CD4-positive, alpha-beta memory T cell (primary cell): ENCODE data around the gene EGF. TPM values are rescaled to one million over a fixed set of nuclear protein-coding genes. Genes with fewer than 3 reads are reported as not detected.
A peak's percentile ranks its signal among the peaks of the same experiment; 100 is the strongest.

Source experiments
- CTCF ChIA-PET: fragments of 350-600 bp; sonication (Branson Sonifier 250); formaldehyde crosslinking; loops from one replicate; lab custom pipeline; 2021; ENCODE audit warnings: inconsistent platforms; ENCODE audit not compliant: partially characterized antibody; lab: Charles Lee
- POLR2A ChIA-PET: fragments of 350-600 bp; sonication (Branson Sonifier 250); formaldehyde crosslinking; loops from one replicate; lab custom pipeline; 2021; ENCODE audit not compliant: partially characterized antibody; lab: Charles Lee
- DNase-seq, 5 donors: peaks; one replicate each; pipeline versions ENCODE4 v3.0.0 to v3.0.0-alpha.2; 2020 to 2022; ENCODE audit warnings: mixed read lengths in 1 of 5
- H3K27ac ChIP-seq: one replicate; pipeline ENCODE4 v1.7.0; 2013; ENCODE audit warnings: low read depth, low read length
- H3K27me3 ChIP-seq: 2 replicates; pipeline ENCODE4 v1.7.0; 2013; ENCODE audit warnings: mild to moderate bottlenecking, low read length, moderate library complexity; ENCODE audit not compliant: insufficient read depth
- H3K36me3 ChIP-seq: 2 replicates; pipeline ENCODE4 v1.7.0; 2013; ENCODE audit warnings: mild to moderate bottlenecking, low read length, moderate library complexity; ENCODE audit not compliant: insufficient read depth
- H3K4me1 ChIP-seq: 2 replicates; pipeline ENCODE4 v1.7.0; 2013; ENCODE audit warnings: mild to moderate bottlenecking, low read length, moderate library complexity; ENCODE audit not compliant: insufficient read depth
- H3K4me3 ChIP-seq, 2 donors: one replicate each; pipeline ENCODE4 v1.7.0; 2013; ENCODE audit warnings: low read length in 2 of 2, mild to moderate bottlenecking in 1 of 2
- H3K9me3 ChIP-seq, 2 donors: one replicate each; pipeline ENCODE4 v1.7.0; 2013; ENCODE audit warnings: low read length in 2 of 2, control low read depth in 1 of 2; ENCODE audit not compliant: control insufficient read depth in 1 of 2
- H3K27ac Mint-ChIP-seq, 7 donors: one replicate each; pipeline ENCODE4 v1.8.0; 2020 to 2021; ENCODE audit warnings: mixed read lengths in 7 of 7, mild to moderate bottlenecking in 6 of 7, inconsistent platforms in 3 of 7, moderate library complexity in 3 of 7
- H3K27me3 Mint-ChIP-seq, 2 donors: one replicate each; pipeline ENCODE4 v1.8.0; 2020 to 2021; ENCODE audit warnings: mixed read lengths in 2 of 2
- H3K36me3 Mint-ChIP-seq, 2 donors: one replicate each; pipeline ENCODE4 v1.8.0; 2020 to 2021; ENCODE audit warnings: mixed read lengths in 2 of 2, inconsistent platforms in 1 of 2, mild to moderate bottlenecking in 1 of 2
- H3K4me1 Mint-ChIP-seq, 4 donors: one replicate each; pipeline ENCODE4 v1.8.0; 2020 to 2021; ENCODE audit warnings: mixed read lengths in 4 of 4, mild to moderate bottlenecking in 1 of 4
- H3K4me3 Mint-ChIP-seq, 8 donors: one replicate each; pipeline ENCODE4 v1.8.0; 2020 to 2021; ENCODE audit warnings: mixed read lengths in 8 of 8, mild to moderate bottlenecking in 7 of 8, moderate library complexity in 6 of 8, inconsistent platforms in 3 of 8
- H3K9me3 Mint-ChIP-seq, 8 donors: one replicate each; pipeline ENCODE4 v1.8.0; 2020 to 2021; ENCODE audit warnings: mixed read lengths in 8 of 8, mild to moderate bottlenecking in 5 of 8, inconsistent platforms in 3 of 8, moderate library complexity in 1 of 8
- intact Hi-C: fragments of 100-400 bp; cut with micrococcal nuclease; formaldehyde crosslinking; loops from one replicate; pipeline ENCODE4 v1.15.1; 2023
- polyA plus RNA-seq, 2 donors: library from polyadenylated mRNA; unstranded; fragments of 300-500 nt; fragmentation: Illumina TruSeq; gene quantifications; one replicate each; pipeline ENCODE4 v1.2.3, GENCODE V29; 2021
- total RNA-seq, 2 experiments: library from RNA; stranded (reverse); gene quantifications; one replicate each; pipeline ENCODE4 v1.2.3, GENCODE V29; 2021

Gene EGF
- total and polyA plus RNA-seq, 4 experiments from 2014 or later: not detected

GRCh38 chr4:110004556-110004955, 91.9 kb downstream of the EGF start:
- Mint-ChIP-seq H3K36me3 (no peaks in the 10 kb centered on the region), H3K4me1 (peaks cover 3 to 8% (median 5%) of the 10 kb centered on the region in 4 donors), H3K9me3 (no peaks in the 10 kb centered on the region), H3K27me3 (no peaks in the 10 kb centered on the region), H3K4me3 (no peak overlapping the region), H3K27ac (no peak overlapping the region)
- Histone ChIP-seq H3K4me3 (no peak overlapping the region), H3K27me3 (no peaks in the 10 kb centered on the region), H3K27ac (no peak overlapping the region), H3K4me1 (no peaks in the 10 kb centered on the region), H3K36me3 (no peaks in the 10 kb centered on the region), H3K9me3 (no peaks in the 10 kb centered on the region)
- ChIA-PET POLR2A (no interaction called here), CTCF (interaction anchor here (1.7 to 23.6 kb wide), 3 partner anchors 39 to 520 kb away, joined by 4 to 733 read pairs (median 13); no protein-coding TSS in a partner anchor)
- no peak for DNase-seq
- intact Hi-C loops: no loop called here

GRCh38 chr4:110005461-110006056, 92.9 kb downstream of the EGF start:
- intact Hi-C loops: loop anchor here (1.0 kb wide), 3 partner anchors 206 to 510 kb away; no protein-coding TSS in a partner anchor
- ChIA-PET CTCF (interaction anchor here (0.9 to 23.6 kb wide), 23 partner anchors 8 to 522 kb away, joined by 3 to 733 read pairs (median 3); no protein-coding TSS in a partner anchor), POLR2A (no interaction called here)
- Mint-ChIP-seq H3K9me3 (no peaks in the 10 kb centered on the region), H3K27me3 (no peaks in the 10 kb centered on the region), H3K4me3 (no peak overlapping the region), H3K4me1 (peaks cover 3 to 8% (median 5%) of the 10 kb centered on the region in 4 donors), H3K36me3 (no peaks in the 10 kb centered on the region), H3K27ac (no peak overlapping the region)
- no peaks in the 10 kb centered on the region for H3K36me3 ChIP-seq
- no peaks in the 10 kb centered on the region for H3K27me3 ChIP-seq
- H3K4me3 ChIP-seq: no peak overlapping the region
- peak in 4 of 5 donors; percentile 55 to 60 (median 57) for DNase-seq
- H3K4me1 ChIP-seq: no peaks in the 10 kb centered on the region
- H3K9me3 ChIP-seq: no peaks in the 10 kb centered on the region
- H3K27ac ChIP-seq: no peak overlapping the region

- no peak for DNase-seq
- peaks cover under 1 to 5% (median 2%) of the 10 kb centered on the region in 4 donors for H3K4me1 Mint-ChIP-seq
- Histone ChIP-seq H3K4me3 (no peak overlapping the region), H3K9me3 (no peaks in the 10 kb centered on the region), H3K4me1 (no peaks in the 10 kb centered on the region), H3K36me3 (no peaks in the 10 kb centered on the region), H3K27ac (no peak overlapping the region), H3K27me3 (no peaks in the 10 kb centered on the region)
- POLR2A ChIA-PET: no interaction called here
- H3K27ac Mint-ChIP-seq: no peak overlapping the region
- H3K4me3 Mint-ChIP-seq: no peak overlapping the region
- no peaks in the 10 kb centered on the region for H3K27me3 Mint-ChIP-seq
- no peaks in the 10 kb centered on the region for H3K9me3 Mint-ChIP-seq
- CTCF ChIA-PET: interaction anchor here (0.9 to 23.6 kb wide), 6 partner anchors 13 to 517 kb away, joined by 3 to 733 read pairs (median 9); no protein-coding TSS in a partner anchor
- intact Hi-C loops: no loop called here
- H3K36me3 Mint-ChIP-seq: no peaks in the 10 kb centered on the region
Measured at GRCh38 chr4:110007217-110007616, 94.5 kb downstream of the EGF start.

- no peak overlapping the region for H3K27ac ChIP-seq
- Mint-ChIP-seq H3K4me1 (peaks cover 0 to 2% (median under 1%) of the 10 kb centered on the region in 4 donors), H3K4me3 (no peak overlapping the region), H3K27me3 (no peaks in the 10 kb centered on the region), H3K9me3 (no peaks in the 10 kb centered on the region), H3K27ac (no peak overlapping the region), H3K36me3 (no peaks in the 10 kb centered on the region)
- H3K4me1 ChIP-seq: no peaks in the 10 kb centered on the region
- POLR2A ChIA-PET: no interaction called here
- no peak overlapping the region for H3K4me3 ChIP-seq
- intact Hi-C loops: no loop called here
- DNase-seq: no peak
- H3K36me3 ChIP-seq: no peaks in the 10 kb centered on the region
- H3K9me3 ChIP-seq: no peaks in the 10 kb centered on the region
- no peaks in the 10 kb centered on the region for H3K27me3 ChIP-seq
- CTCF ChIA-PET: interaction anchor here (0.8 to 23.6 kb wide), 6 partner anchors 10 to 505 kb away, joined by 3 to 733 read pairs (median 8); no protein-coding TSS in a partner anchor
Measured at GRCh38 chr4:110008540-110008939, 95.9 kb downstream of the EGF start.

- H3K27ac ChIP-seq: no peak overlapping the region
- H3K36me3 Mint-ChIP-seq: no peaks in the 10 kb centered on the region
- H3K4me1 Mint-ChIP-seq: peaks cover 0 to 2% (median under 1%) of the 10 kb centered on the region in 4 donors
- H3K27me3 ChIP-seq: no peaks in the 10 kb centered on the region
- POLR2A ChIA-PET: no interaction called here
- no peaks in the 10 kb centered on the region for H3K9me3 Mint-ChIP-seq
- no peaks in the 10 kb centered on the region for H3K4me1 ChIP-seq
- DNase-seq: no peak
- H3K27me3 Mint-ChIP-seq: peaks cover 0 to 3% of the 10 kb centered on the region in 2 donors
- no peaks in the 10 kb centered on the region for H3K36me3 ChIP-seq
- no peak overlapping the region for H3K4me3 Mint-ChIP-seq
- no peaks in the 10 kb centered on the region for H3K9me3 ChIP-seq
- no peak overlapping the region for H3K27ac Mint-ChIP-seq
- H3K4me3 ChIP-seq: no peak overlapping the region
- intact Hi-C loops: no loop called here
- CTCF ChIA-PET: interaction anchor here (0.8 to 23.6 kb wide), 6 partner anchors 11 to 504 kb away, joined by 3 to 733 read pairs (median 8); no protein-coding TSS in a partner anchor
Measured at GRCh38 chr4:110009550-110009949, 96.9 kb downstream of the EGF start.

GRCh38 chr4:110010797-110011196, 98.1 kb downstream of the EGF start:
- DNase-seq: no peak
- Histone ChIP-seq H3K27ac (no peak overlapping the region), H3K4me1 (no peaks in the 10 kb centered on the region), H3K9me3 (no peaks in the 10 kb centered on the region), H3K27me3 (no peaks in the 10 kb centered on the region), H3K4me3 (no peak overlapping the region), H3K36me3 (no peaks in the 10 kb centered on the region)
- Mint-ChIP-seq H3K4me1 (no peaks in the 10 kb centered on the region), H3K4me3 (no peak overlapping the region), H3K27ac (no peak overlapping the region), H3K27me3 (peaks cover 0 to 3% of the 10 kb centered on the region in 2 donors), H3K9me3 (no peaks in the 10 kb centered on the region), H3K36me3 (no peaks in the 10 kb centered on the region)
- intact Hi-C loops: no loop called here
- CTCF ChIA-PET: interaction anchor here (0.8 to 23.6 kb wide), 4 partner anchors 9 to 503 kb away, joined by 3 to 733 read pairs (median 16); no protein-coding TSS in a partner anchor
- POLR2A ChIA-PET: no interaction called here

- peaks cover 0 to 6% (median 1%) of the 10 kb centered on the region in 8 donors for H3K9me3 Mint-ChIP-seq
- POLR2A ChIA-PET: no interaction called here
- no peak overlapping the region for H3K27ac Mint-ChIP-seq
- Histone ChIP-seq H3K36me3 (no peaks in the 10 kb centered on the region), H3K4me1 (no peaks in the 10 kb centered on the region), H3K4me3 (no peak overlapping the region), H3K9me3 (no peaks in the 10 kb centered on the region), H3K27ac (no peak overlapping the region), H3K27me3 (no peaks in the 10 kb centered on the region)
- no peaks in the 10 kb centered on the region for H3K4me1 Mint-ChIP-seq
- H3K4me3 Mint-ChIP-seq: no peak overlapping the region
- CTCF ChIA-PET: interaction anchor here (23.6 kb wide), 1 partner anchor 501 kb away, joined by 733 read pairs; no protein-coding TSS in a partner anchor
- DNase-seq: no peak
- peaks cover 0 to 4% of the 10 kb centered on the region in 2 donors for H3K27me3 Mint-ChIP-seq
- intact Hi-C loops: no loop called here
- H3K36me3 Mint-ChIP-seq: peaks cover 0 to 5% of the 10 kb centered on the region in 2 donors
Measured at GRCh38 chr4:110012917-110013316, 100.2 kb downstream of the EGF start.
